ENCODE measurements around the gene WDR93.

Gene WDR93

GRCh38 chr15:89772932-89773583, 82.4 kb downstream of the WDR93 start:
- no peak overlapping the region for H3K27ac ChIP-seq
- TF ChIP-seq CTCF (IDR thresholded peaks at IDR 0.05): peak; percentile 34
- no peak for TF ChIP-seq ZFX (IDR thresholded peaks at IDR 0.05; ENCODE audit: borderline replicate concordance)

GRCh38 chr15:89774492-89774891, 83.9 kb downstream of the WDR93 start:
- TF ChIP-seq ZFX (IDR thresholded peaks at IDR 0.05; ENCODE audit: borderline replicate concordance) (no peak), CTCF (IDR thresholded peaks at IDR 0.05) (no peak)
- H3K27ac ChIP-seq: no peak overlapping the region

- H3K27ac ChIP-seq: peak overlapping the region; percentile 42
Measured at GRCh38 chr15:89775815-89776214, 85.2 kb downstream of the WDR93 start.

GRCh38 chr15:89776274-89777072, 85.9 kb downstream of the WDR93 start, which contains the start of gene MESP2:
MESP2 (plus strand) TSS chr15:89776332; CDS start chr15:89776358, 26 bp downstream.
- peak within 1 kb of the TSS; percentile 42 for H3K27ac ChIP-seq
- TF ChIP-seq ZFX (IDR thresholded peaks at IDR 0.05; ENCODE audit: borderline replicate concordance) (no peak), CTCF (IDR thresholded peaks at IDR 0.05) (peak; percentile 48)

More at GRCh38 chr15:89775815-89776214, 85.2 kb downstream of the WDR93 start:
- TF ChIP-seq CTCF (IDR thresholded peaks at IDR 0.05): no peak
- TF ChIP-seq ZFX (IDR thresholded peaks at IDR 0.05; ENCODE audit: borderline replicate concordance): no peak

GRCh38 chr15:89777073-89777751, 86.6 kb downstream of the WDR93 start:
- H3K27ac ChIP-seq: no peak overlapping the region
- TF ChIP-seq ZFX (IDR thresholded peaks at IDR 0.05; ENCODE audit: borderline replicate concordance) (no peak), CTCF (IDR thresholded peaks at IDR 0.05) (no peak)

- no peak overlapping the region for H3K27ac ChIP-seq
- TF ChIP-seq CTCF (IDR thresholded peaks at IDR 0.05) (no peak), ZFX (IDR thresholded peaks at IDR 0.05; ENCODE audit: borderline replicate concordance) (no peak)
Measured at GRCh38 chr15:89777782-89778380, 87.3 kb downstream of the WDR93 start.
